IPS DF 6.9 (cell line): Measurements from ENCODE around the gene AHNAK2.

Source experiments
- DNase-seq: peaks from one replicate; pipeline ENCODE4 v3.0.0-alpha.2; 2013; ENCODE audit warnings: low read depth, low spot score
- H3K27ac ChIP-seq: one replicate; pipeline ENCODE4 v1.5.1; 2013; ENCODE audit warnings: low read length, control low read depth
- H3K27me3 ChIP-seq: 2 replicates; pipeline ENCODE4 v1.6.1; 2013; ENCODE audit warnings: mild to moderate bottlenecking, low read length; ENCODE audit not compliant: control insufficient read depth, insufficient read depth
- H3K36me3 ChIP-seq: 2 replicates; pipeline ENCODE4 v1.6.1; 2013; ENCODE audit warnings: low read length; ENCODE audit not compliant: control insufficient read depth, insufficient read depth
- H3K4me1 ChIP-seq: 2 replicates; pipeline ENCODE4 v1.6.1; 2013; ENCODE audit warnings: low read length; ENCODE audit not compliant: control insufficient read depth, insufficient read depth
- H3K4me3 ChIP-seq: 2 replicates; pipeline ENCODE4 v1.5.1; 2013; ENCODE audit warnings: mild to moderate bottlenecking, low read length
- H3K9me3 ChIP-seq: 2 replicates; pipeline ENCODE4 v1.6.1; 2013; ENCODE audit warnings: low read length, inconsistent platforms; ENCODE audit not compliant: control insufficient read depth, insufficient read depth
- WGBS: extraction: QIAGEN DNeasy Blood & Tissue Kit; methylation state at CpG from one replicate; pipeline ENCODE4 v1.1.7; 2013; ENCODE audit warnings: mixed read lengths, missing lambda C conversion rate; ENCODE audit not compliant: insufficient read length, insufficient coverage; 5-methylcytosine and 5-hydroxymethylcytosine counted together

The AHNAK2 gene

DNA sequence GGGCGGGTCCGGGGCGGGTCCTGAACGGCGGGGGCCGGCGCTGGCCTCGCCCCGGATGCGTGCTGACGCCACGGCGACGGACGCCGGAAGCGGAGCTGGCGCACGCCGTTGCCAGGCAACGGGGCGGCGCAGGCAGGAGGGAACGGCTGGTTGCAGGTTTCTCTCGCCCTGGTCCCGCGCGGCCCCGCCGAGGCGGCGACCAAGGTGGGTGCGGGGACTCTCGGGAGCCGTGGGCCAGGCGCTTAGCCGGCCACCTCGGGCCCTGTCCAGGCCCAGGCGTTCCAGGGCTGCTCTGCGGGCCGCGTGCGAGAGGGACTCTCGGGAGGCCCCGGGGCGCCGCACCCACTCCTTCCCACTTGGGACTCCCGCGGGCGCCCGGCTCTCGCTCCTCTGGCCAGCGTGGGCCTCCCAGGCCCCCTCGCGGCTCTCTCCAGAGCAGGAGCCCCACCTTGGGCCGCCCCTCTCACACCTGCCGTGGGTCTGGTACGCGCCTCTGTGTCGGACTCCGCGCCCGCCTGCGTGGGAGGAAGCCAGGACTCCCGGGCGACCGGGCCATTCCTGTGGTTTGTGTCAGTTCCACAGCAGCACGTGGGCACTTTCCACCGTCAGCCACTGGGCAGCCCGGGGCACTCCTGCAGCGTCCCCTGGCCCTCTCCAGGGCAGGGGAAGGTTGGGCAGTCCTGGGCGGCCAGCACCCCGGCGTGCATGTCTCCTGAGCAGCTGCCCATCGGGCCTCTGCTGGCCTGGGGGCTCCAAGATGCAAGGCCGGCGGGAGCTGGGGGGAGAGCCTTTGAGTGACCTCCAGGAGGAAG lies 7.7 kb upstream of the AHNAK2 start, which contains the start of gene CLBA1:
Gene CLBA1 (plus strand): TSS at position 114 of the 812 bp plus-strand sequence. CDS start 644 bp downstream, at position 758.
- Histone ChIP-seq H3K4me1 (no peaks in the 10 kb centered on the region; the same call in 1 of the 2 replicates), H3K4me3 (peak within 1 kb of the TSS; percentile 46; the same call in 1 of the 2 replicates), H3K36me3 (no peaks in the 10 kb centered on the region; the same call in 1 of the 2 replicates), H3K9me3 (no peaks in the 10 kb centered on the region), H3K27me3 (no peaks in the 10 kb centered on the region), H3K27ac (no peak within 1 kb of the TSS)
- WGBS: no CpG with 5 or more reads among the region's 77 CpGs
- DNase-seq: peak; percentile 54

DNA sequence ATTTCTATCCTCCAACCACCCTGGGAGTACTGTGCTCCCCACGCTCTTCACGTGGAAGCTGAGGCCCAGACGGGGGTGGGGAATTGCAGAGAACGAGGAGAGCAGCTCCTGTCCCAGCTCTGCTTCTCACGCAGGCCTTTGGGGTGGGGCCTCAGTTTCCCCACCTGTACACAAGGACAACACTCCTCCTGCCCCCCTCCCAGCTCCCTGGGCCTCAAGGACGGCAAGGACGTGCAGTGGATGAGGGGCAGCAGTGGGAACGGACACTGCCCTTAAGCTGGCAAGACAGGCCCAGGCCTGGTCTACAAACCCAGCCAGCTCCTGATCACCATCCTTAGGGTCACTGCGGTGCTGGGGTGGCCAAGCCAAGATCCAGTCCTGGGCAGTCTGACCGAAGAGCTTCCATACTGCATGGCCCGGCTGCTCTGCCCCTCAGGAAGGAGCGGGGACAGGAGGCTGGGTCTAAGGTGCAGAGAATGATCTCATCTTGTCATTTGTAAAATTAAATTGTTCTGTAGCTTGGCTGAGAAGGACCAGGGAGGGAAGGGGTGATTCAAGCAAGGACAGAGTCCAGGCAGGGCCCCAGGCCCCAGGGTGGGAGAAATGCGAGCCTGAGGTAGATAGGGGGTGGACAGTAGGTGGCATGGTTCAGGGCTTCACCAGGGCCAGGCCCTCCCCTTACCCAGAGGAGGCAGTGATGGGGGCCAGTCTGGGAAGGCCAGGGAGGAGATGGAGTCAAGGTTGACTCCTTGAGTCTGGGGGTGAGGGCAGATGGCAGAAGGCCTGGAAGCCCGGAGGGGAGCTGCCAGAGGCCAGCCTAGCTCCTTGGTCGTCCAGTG lies 6.1 kb upstream of the AHNAK2 start:
- Histone ChIP-seq H3K36me3 (no peaks in the 10 kb centered on the region; the same call in 1 of the 2 replicates), H3K4me1 (no peaks in the 10 kb centered on the region; the same call in 1 of the 2 replicates), H3K9me3 (no peaks in the 10 kb centered on the region), H3K27me3 (peaks cover 4% of the 10 kb centered on the region; the same call in 1 of the 2 replicates), H3K27ac (no peak overlapping the region), H3K4me3 (no peak overlapping the region)
- no CpG with 5 or more reads among the region's 15 CpGs for WGBS
- no peak for DNase-seq

DNA sequence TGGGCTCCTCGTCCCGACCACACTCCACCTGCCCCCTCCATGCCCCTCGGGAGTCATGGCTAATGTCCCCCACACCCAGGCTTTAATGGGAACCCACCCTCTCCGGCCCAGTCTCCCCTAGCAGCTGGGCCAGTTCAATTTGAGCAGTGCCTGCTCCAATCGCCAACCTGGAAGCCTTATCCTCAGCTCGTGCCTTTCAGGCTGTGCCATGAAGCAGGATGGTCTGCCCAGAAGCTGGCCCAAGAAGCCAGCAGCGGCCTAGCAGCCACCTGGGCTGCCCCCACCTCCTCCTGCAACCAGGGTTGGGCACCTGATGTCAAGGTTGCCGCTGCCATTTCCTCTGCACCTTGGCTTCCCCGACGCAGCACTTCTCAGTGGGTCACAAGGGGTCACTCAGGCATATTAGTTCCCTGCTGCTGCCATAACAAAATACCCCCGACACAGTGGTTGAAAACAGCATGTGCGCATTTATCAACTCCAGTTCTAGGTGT lies 5.1 kb upstream of the AHNAK2 start:
- Histone ChIP-seq H3K4me1 (no peaks in the 10 kb centered on the region; the same call in 1 of the 2 replicates), H3K9me3 (no peaks in the 10 kb centered on the region), H3K27ac (no peak overlapping the region), H3K4me3 (no peak overlapping the region), H3K36me3 (no peaks in the 10 kb centered on the region; the same call in 1 of the 2 replicates), H3K27me3 (peaks cover 9% of the 10 kb centered on the region; the same call in 1 of the 2 replicates)
- DNase-seq: no peak
- WGBS: no CpG with 5 or more reads among the region's 12 CpGs

DNA sequence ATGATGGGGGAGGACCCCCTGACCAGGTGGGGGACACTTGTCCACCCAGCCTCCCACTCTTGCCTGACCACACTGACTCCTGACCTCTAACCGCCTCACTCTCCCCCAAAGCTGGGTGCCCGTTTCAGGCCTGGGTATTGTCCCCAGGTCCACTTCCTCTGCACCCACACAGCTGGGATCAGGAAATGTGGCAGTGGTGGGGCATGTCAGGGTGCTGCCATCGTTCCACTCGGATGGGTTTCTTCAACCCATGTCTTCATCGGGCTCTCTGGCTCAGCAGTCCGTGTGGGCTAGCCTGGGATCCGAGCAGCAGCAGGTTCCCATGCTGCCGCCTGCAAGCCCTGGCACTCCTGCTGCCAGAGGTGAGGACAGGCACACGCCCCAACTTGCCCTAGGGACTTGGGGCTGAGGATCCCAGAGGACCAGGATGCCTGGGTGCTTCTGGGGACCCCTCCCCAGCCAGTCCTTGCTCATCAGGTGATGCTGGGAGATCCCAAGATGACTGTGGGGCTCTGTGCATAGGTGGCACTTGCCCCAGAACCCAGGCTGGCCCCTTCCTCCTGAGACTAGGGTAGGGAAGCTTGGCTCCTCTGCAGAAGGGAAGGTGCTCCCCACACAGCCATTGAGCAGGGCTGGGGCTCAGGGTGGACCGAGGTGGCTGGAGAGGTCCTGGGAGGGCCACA lies 4.5 kb upstream of the AHNAK2 start:
- Histone ChIP-seq H3K36me3 (no peaks in the 10 kb centered on the region; the same call in 1 of the 2 replicates), H3K4me1 (no peaks in the 10 kb centered on the region; the same call in 1 of the 2 replicates), H3K27me3 (peaks cover 10% of the 10 kb centered on the region; the same call in 1 of the 2 replicates), H3K4me3 (no peak overlapping the region), H3K27ac (no peak overlapping the region), H3K9me3 (no peaks in the 10 kb centered on the region)
- WGBS: no CpG with 5 or more reads among the region's 10 CpGs
- no peak for DNase-seq

DNA sequence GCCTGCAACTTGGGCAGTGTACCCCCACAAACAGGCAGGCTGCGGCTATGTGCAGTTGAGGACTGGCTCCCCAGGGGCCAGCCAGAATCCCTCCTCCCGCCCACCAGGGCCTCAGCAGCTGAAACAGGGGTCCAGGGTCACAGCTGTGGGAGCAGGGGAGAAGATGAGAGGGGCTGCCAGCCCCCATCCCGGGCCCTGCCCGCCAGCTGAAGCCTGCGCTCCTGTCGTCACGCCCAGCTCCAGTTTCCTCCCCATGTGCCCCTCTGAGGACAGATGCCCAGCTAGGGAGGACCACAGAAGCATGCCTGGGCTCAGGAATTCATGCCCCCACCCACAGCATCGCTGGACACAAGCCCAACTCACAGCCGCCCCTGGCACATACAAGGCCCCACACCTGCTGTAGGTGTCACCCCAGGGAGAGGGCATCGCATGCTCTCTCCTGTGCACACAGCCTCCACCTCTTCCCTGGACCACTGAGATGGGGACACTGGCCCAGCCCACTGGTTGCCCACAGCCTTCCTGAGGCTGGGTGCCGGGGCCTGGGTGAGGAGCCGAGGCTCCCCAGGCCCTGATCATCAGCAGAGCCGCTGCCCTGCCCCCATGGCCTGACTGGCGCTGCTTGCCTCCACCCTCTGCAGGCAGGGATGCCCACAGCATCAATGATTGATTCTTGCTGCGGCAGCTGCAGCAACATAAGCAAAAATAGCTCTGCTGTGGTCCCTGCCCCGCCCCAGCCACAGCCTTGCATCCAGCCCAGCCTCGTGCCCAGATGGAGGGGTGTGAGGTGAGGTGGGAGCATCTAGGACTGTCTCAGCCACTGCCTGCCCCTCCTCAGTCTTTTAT lies 3.7 kb upstream of the AHNAK2 start:
- Histone ChIP-seq H3K4me3 (no peak overlapping the region), H3K27ac (no peak overlapping the region), H3K4me1 (no peaks in the 10 kb centered on the region; the same call in 1 of the 2 replicates), H3K9me3 (no peaks in the 10 kb centered on the region), H3K27me3 (peaks cover 15% of the 10 kb centered on the region; the same call in 1 of the 2 replicates), H3K36me3 (no peaks in the 10 kb centered on the region; the same call in 1 of the 2 replicates)
- WGBS: no CpG with 5 or more reads among the region's 17 CpGs
- DNase-seq: no peak

DNA sequence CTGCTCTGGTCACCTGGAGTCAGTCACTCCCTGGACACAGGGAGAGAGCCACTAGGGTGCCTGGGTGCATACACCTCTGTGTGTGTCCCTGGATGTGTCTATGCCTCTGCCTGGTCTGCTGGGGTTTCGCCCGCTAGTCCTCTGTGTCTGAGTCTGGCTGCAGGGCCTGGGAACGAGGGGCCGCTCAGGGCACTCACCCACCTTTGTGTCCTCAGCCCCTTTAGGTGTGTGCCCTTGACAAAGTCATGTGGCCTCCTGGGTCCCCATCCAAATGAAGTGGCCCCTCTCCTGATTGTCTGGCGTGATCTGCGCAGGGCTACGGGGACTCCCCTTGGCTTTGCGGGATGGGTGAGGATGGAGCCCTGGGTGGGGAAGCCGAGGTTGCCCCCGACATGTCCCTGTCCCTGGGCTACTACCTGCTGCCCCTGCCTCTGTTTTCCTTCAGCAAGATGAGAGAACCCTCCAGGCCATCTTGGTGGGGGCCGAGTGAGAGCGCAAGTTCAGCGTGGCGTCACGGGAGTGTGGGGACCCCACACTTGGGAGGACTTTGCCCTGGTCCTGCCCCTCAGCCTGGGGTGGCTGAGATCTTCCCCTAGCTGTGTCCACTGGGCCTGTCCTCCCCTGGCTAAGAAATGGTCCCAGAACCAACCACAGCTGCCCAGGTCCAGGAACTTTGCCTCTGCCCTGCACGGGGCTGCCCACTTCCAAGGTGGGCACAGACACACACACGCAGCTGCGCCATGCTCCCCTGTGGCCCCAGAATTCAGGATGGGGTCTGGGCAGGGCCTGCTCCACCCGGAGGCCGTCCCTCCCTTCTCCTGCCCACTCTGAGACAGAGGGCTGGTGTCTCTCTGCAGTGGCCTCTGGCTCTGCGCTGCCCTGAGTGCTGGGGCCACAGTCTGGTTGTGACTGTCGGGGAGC lies 2.7 kb upstream of the AHNAK2 start:
- Histone ChIP-seq H3K36me3 (no peaks in the 10 kb centered on the region; the same call in 1 of the 2 replicates), H3K9me3 (no peaks in the 10 kb centered on the region), H3K27me3 (peaks cover 16% of the 10 kb centered on the region; the same call in 1 of the 2 replicates), H3K27ac (no peak overlapping the region), H3K4me1 (no peaks in the 10 kb centered on the region; the same call in 1 of the 2 replicates), H3K4me3 (no peak overlapping the region)
- WGBS: no CpG with 5 or more reads among the region's 22 CpGs
- no peak for DNase-seq

DNA sequence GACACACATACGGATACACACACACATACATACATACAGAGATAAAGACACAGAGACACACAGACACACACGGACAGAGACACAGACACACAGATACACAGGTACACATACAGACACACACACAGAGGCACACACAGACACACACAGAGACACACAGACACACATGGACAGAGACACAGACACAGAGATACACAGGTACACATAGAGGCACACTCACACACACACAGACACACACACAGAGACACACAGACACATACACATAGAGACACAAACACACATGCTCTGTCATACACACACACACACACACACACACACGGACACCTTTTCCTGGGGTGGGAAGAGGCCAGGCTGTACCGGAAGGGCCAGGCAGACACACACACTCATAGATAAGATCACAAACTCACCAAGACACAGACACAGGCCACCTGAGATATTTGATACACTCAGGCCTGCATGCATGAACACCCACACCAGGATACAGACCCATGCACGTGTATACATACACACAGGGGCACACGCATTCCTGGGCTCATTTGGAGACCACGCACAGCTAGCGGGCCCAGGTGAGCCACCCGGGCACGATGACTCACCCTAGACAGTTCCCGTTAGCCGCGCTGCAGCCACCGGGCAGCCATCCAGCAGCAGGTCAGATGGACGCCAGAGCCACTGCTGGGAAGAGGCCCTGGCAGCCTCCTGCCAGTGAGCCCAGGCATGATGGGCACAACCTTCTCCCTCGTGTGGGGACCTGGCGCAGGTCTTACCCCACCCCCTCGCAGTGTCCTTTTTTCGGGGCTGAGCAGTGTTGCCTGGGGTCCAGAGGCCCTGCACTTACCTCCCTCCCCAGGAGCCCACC lies 1.8 kb upstream of the AHNAK2 start:
- H3K27ac ChIP-seq: no peak overlapping the region
- peaks cover 16% of the 10 kb centered on the region; the same call in 1 of the 2 replicates for H3K27me3 ChIP-seq
- no peaks in the 10 kb centered on the region for H3K9me3 ChIP-seq
- H3K4me3 ChIP-seq: no peak overlapping the region
- no peaks in the 10 kb centered on the region; the same call in 1 of the 2 replicates for H3K4me1 ChIP-seq
- no CpG with 5 or more reads among the region's 19 CpGs for whole genome bisulfite sequencing
- no peaks in the 10 kb centered on the region; the same call in 1 of the 2 replicates for H3K36me3 ChIP-seq
- DNase-seq: no peak
